Naive thymus-derived CD8-positive, alpha-beta T cell (primary cell): Measurements from ENCODE around the gene SCMH1. TPM values are rescaled to one million over a fixed set of nuclear protein-coding genes. Genes with fewer than 3 reads are reported as not detected.
"Not testable (repeated sequence)": the region's sequence is repeated elsewhere in the genome, so short reads cannot be mapped to it uniquely, and the experiment has no call there.

Experiments used
- ATAC-seq, 2 donors: fragments of 150-1000 bp; cut with Tn5 transposase in 1 of 2; sonication (Bioruptor Pico), chemical (Tn5 transposase) in 1 of 2; 1 replicate in 1 of 2; 2 replicates in 1 of 2; pipeline ENCODE4 v1.10.0; 2021; ENCODE audit warnings: mild to moderate bottlenecking in 2 of 2, moderate library complexity in 2 of 2
- POLR2A ChIA-PET: fragments of 350-600 bp; sonication (Branson Sonifier 250); formaldehyde crosslinking; loops from one replicate; lab custom pipeline; 2021; ENCODE audit warnings: antibody characterized with exemption; lab: Charles Lee
- DNase-seq, 10 donors: peaks; one replicate each; pipeline versions ENCODE4 v3.0.0 to v3.0.0-alpha.2; 2020 to 2022
- H3K27ac Mint-ChIP-seq, 10 donors: one replicate each; pipeline ENCODE4 v1.8.0; 2020 to 2022; ENCODE audit warnings: mild to moderate bottlenecking in 10 of 10, mixed read lengths in 10 of 10, moderate library complexity in 4 of 10, inconsistent platforms in 1 of 10
- H3K27me3 Mint-ChIP-seq, 5 donors: one replicate each; pipeline ENCODE4 v1.8.0; 2021 to 2022; ENCODE audit warnings: mixed read lengths in 5 of 5
- H3K36me3 Mint-ChIP-seq, 3 donors: one replicate each; pipeline ENCODE4 v1.8.0; 2020 to 2022; ENCODE audit warnings: mixed read lengths in 3 of 3, mild to moderate bottlenecking in 2 of 3, inconsistent platforms in 1 of 3
- H3K4me1 Mint-ChIP-seq, 4 donors: one replicate each; pipeline ENCODE4 v1.8.0; 2021 to 2022; ENCODE audit warnings: mixed read lengths in 4 of 4
- H3K4me3 Mint-ChIP-seq, 10 donors: one replicate each; pipeline ENCODE4 v1.8.0; 2020 to 2022; ENCODE audit warnings: mild to moderate bottlenecking in 10 of 10, mixed read lengths in 10 of 10, moderate library complexity in 6 of 10, inconsistent platforms in 1 of 10
- H3K9me3 Mint-ChIP-seq, 9 donors: one replicate each; pipeline ENCODE4 v1.8.0; 2020 to 2022; ENCODE audit warnings: mixed read lengths in 9 of 9, mild to moderate bottlenecking in 3 of 9, inconsistent platforms in 1 of 9, moderate library complexity in 1 of 9
- polyA plus RNA-seq, 3 donors: library from polyadenylated mRNA; unstranded; fragments of 300-500 nt; fragmentation: Illumina TruSeq; gene quantifications; one replicate each; pipeline ENCODE4 v1.2.3, GENCODE V29; 2021
- total RNA-seq, 8 experiments: library from RNA in 2 of 8; stranded (reverse) in 2 of 8; gene quantifications; one replicate each; pipeline ENCODE4 v1.2.3 and lab custom pipeline; 2021 to 2026

SCMH1 gene
- total and polyA plus RNA-seq, 5 experiments from 2014 or later, result 2.5 to 18.1 (median 7.3) TPM

DNA sequence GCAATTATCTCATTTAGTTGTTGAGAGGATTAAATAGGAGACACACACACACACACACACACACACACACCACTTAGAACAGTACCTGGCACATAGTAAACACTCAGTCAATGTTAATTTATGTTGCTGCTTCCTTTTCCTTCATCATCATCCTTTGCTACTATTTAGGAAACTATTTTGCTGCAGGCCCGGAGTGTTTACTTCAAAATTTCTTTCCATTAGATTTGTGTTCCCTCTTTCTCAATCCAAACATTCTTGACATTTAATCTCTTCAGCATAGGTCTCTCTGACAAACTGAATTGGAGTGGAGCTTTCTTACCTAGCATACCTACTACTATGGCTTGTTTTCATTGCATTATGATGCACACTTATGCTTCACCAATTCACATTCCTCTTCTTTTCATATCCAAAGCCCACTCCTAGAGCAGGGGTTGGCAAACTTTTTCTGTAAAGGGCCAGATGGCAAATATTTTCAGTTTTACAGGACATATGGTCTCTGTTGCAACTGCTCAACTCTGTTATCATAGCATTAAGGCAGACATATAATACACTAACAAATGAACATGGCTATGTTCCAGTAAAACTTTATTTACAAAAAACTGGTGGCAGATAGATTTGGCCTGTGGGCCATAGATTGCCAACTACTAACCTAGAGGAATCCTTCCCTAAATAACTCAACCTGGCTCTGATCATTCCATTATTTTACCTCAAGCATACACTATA, 49.5 kb downstream of the SCMH1 start:
- peaks cover 2 to 5% (median 3%) of the 10 kb centered on the region in 4 donors for H3K4me1 Mint-ChIP-seq

DNA sequence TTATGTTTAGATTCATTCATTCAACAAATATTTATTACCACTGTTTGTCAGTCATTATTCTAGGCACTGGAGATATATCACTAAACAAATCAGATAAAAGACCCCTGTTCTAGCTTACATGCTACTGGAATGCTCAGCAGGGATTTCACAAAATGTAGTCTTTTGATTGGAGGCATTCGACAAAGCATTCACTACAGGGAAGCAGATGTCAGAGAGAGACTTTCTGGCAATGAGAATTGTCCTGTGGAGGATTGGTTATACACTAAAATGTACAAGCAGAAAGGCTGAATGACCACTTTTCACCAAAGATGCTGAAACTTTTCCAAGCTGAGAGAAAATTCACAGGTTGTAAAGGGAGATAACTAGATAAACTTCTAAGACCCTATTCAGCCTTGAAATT, 57.7 kb downstream of the SCMH1 start:
- peaks cover 0 to 5% (median 0%) of the 10 kb centered on the region in 9 donors for H3K9me3 Mint-ChIP-seq
- DNase-seq, result no peak
- no peaks in the 10 kb centered on the region for H3K27me3 Mint-ChIP-seq
- H3K4me1 Mint-ChIP-seq, result peaks cover 0 to 10% (median 1%) of the 10 kb centered on the region in 4 donors
- H3K4me3 Mint-ChIP-seq, result no peak overlapping the region
- peaks cover 1 to 37% (median 23%) of the 10 kb centered on the region in 3 donors for H3K36me3 Mint-ChIP-seq
- POLR2A ChIA-PET, result no interaction called here
- H3K27ac Mint-ChIP-seq, result no peak overlapping the region
- ATAC-seq, result no peak

More for the DNA sequence above, 49.5 kb downstream of the SCMH1 start:
- H3K27ac Mint-ChIP-seq, result no peak overlapping the region
- POLR2A ChIA-PET, result no interaction called here
- no peak overlapping the region for H3K4me3 Mint-ChIP-seq
- ATAC-seq, result no peak
- DNase-seq, result no peak
- no peaks in the 10 kb centered on the region for H3K27me3 Mint-ChIP-seq
- H3K9me3 Mint-ChIP-seq, result peaks cover 0 to 6% (median 0%) of the 10 kb centered on the region in 9 donors
- peaks cover 0 to 13% (median 0%) of the 10 kb centered on the region in 3 donors for H3K36me3 Mint-ChIP-seq

DNA sequence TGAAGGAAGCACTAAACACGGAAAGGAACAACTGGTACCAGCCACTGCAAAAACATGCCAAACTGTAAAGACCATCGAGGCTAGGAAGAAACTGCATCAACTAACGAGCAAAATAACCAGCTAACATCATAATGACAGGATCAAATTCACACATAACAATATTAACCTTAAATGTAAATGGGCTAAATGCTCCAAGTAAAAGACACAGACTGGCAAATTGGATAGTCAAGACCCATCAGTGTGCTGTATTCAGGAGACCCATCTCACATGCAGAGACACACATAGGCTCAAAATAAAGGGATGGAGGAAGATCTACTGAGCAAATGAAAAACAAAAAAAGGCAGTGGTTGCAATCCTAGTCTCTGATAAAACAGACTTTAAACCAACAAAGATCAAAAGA, 63.9 kb downstream of the SCMH1 start:
- H3K27ac Mint-ChIP-seq, DNase-seq, H3K27me3 Mint-ChIP-seq, H3K4me1 Mint-ChIP-seq, ATAC-seq, POLR2A ChIA-PET, H3K4me3 Mint-ChIP-seq: not testable (repeated sequence)
- H3K36me3 Mint-ChIP-seq, result peaks cover 19 to 46% (median 45%) of the 10 kb centered on the region in 3 donors
- peaks cover 0 to 17% (median 8%) of the 10 kb centered on the region in 9 donors for H3K9me3 Mint-ChIP-seq

DNA sequence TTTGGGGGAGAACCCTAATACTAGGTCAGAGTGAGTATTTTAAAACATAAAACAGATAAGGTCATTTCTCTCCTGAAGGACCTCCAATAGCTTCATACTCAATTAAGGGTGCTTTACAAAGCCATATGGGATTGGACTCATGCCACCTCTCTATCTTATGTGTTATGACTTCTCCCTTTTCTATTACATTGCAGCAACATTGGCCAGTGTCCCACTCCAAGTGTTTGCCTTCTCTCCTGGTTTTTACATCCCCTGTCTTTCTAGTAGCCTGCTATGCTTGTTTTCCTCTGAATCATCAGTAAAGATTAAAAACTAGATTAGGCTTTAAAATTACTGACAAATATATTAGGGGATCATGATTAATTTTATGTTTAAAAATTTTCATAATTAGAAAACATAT, 66.6 kb downstream of the SCMH1 start:
- H3K4me3 Mint-ChIP-seq, result no peak overlapping the region
- ATAC-seq, result no peak
- peaks cover 0 to 18% (median 7%) of the 10 kb centered on the region in 9 donors for H3K9me3 Mint-ChIP-seq
- POLR2A ChIA-PET, result interaction anchor here (0.5 kb wide), 1 partner anchor 19 kb away, joined by 3 read pairs; no protein-coding TSS in a partner anchor
- H3K27me3 Mint-ChIP-seq, result no peaks in the 10 kb centered on the region
- H3K36me3 Mint-ChIP-seq, result peaks cover 32 to 44% (median 44%) of the 10 kb centered on the region in 3 donors
- DNase-seq, result no peak
- no peak overlapping the region for H3K27ac Mint-ChIP-seq
- H3K4me1 Mint-ChIP-seq, result peaks cover 0 to 24% (median 5%) of the 10 kb centered on the region in 4 donors

DNA sequence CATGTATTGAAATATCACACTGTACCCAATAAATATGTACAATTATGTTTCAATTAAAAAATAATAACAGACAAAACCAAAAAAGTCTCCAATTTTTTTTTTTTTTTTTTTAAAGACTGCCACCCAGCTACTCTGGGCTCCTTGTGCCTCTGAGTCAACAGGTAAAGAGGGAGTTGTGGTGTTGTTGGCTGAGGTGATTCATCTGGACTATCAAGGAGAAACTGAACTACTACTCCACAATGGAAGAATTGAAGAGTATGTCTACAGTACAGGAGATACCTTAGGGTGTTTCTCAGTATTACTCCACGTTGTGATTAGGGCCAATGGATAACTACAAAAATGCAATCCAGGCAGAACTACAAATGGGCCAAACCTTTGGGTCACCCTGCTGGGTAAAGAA, 67.9 kb downstream of the SCMH1 start:
- Mint-ChIP-seq H3K4me3 (no peak overlapping the region), H3K4me1 (peaks cover 0 to 26% (median 5%) of the 10 kb centered on the region in 4 donors)

DNA sequence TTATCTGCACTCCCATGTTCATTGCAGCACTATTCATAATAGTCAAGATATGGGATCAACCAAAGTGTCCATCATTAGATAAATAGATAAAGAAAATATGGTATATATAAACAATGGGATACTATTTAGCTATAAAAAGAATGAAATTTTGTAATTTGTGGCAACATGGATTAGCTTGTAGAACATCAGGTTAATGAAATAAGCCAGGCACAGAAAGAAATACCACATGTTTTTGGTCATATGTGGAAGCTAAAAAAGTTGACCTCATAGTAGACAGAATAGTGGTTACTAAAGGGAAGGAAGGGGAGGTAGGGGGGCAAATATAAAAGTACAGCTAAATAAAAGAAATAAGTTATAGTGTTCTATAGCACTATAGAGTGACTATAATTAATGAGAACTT, 68.5 kb downstream of the SCMH1 start:
- Mint-ChIP-seq H3K4me1 (peaks cover 0 to 26% (median 2%) of the 10 kb centered on the region in 4 donors), H3K27ac (no peak overlapping the region), H3K4me3 (no peak overlapping the region), H3K36me3 (peaks cover 27 to 43% (median 30%) of the 10 kb centered on the region in 3 donors), H3K9me3 (peaks cover 0 to 20% (median 7%) of the 10 kb centered on the region in 9 donors), H3K27me3 (no peaks in the 10 kb centered on the region)
- POLR2A ChIA-PET, result interaction anchor here (0.7 kb wide), 1 partner anchor 194 kb away, joined by 4 read pairs; no protein-coding TSS in a partner anchor
- DNase-seq, result no peak
- no peak for ATAC-seq

More for the DNA sequence above, 67.9 kb downstream of the SCMH1 start:
- peaks cover 30 to 44% (median 36%) of the 10 kb centered on the region in 3 donors for H3K36me3 Mint-ChIP-seq
- H3K27ac Mint-ChIP-seq, result no peak overlapping the region
- ATAC-seq (no peak), DNase-seq (no peak)
- peaks cover 0 to 20% (median 7%) of the 10 kb centered on the region in 9 donors for H3K9me3 Mint-ChIP-seq
- no peaks in the 10 kb centered on the region for H3K27me3 Mint-ChIP-seq
- POLR2A ChIA-PET, result interaction anchor here (0.7 kb wide), 1 partner anchor 194 kb away, joined by 4 read pairs; no protein-coding TSS in a partner anchor

DNA sequence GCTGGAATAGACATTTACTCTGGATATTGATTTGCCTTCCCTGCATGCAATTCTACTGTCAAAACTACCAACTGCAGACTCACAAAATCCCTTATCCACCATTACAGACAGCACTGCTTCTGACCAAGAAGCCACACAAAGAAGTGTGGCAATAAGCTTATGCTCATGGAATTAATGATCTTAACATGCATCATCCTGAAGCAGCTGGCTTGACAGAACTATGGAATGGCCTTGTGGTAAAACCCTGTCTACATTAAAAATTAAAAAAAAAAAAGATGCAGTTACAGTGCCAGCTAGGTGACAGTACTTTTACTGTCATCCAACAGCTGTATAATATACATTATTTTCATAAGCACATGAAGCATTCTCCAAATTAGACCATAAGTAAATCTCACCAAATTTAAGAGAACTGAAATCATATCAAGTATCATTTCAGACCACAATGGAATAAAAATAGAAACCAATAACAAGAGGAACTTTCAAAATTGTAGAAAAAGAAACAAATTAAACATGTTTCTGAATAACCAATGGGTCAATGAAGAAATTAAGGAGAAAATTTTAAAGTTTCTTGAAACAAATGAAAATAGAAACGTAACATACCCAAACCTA, 70.7 kb downstream of the SCMH1 start:
- ATAC-seq (no peak), DNase-seq (no peak)
- Mint-ChIP-seq H3K4me1 (peaks cover 0 to 26% (median 1%) of the 10 kb centered on the region in 4 donors), H3K27me3 (no peaks in the 10 kb centered on the region), H3K27ac (no peak overlapping the region), H3K9me3 (peaks cover 0 to 33% (median 22%) of the 10 kb centered on the region in 9 donors), H3K4me3 (no peak overlapping the region), H3K36me3 (peaks cover 21 to 50% (median 33%) of the 10 kb centered on the region in 3 donors)
- POLR2A ChIA-PET, result no interaction called here

DNA sequence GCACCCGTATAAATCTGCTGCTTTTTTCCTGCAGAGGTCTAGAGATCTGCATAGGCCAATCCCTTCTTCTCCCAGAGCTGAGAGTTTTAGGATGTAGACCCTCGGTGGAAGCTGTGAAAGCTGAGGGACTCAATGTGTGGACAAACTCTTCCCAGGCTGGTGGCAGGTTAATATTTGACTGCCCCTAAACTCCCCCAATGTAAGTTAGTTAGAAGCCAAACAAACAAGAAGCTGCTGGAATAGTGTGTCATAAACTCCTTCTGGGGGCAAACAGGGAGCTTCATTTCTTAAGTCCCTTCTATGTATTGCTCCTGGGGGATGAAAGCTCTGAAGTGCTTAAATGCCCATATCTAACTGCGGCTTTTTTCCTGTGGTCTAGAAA, 72.3 kb downstream of the SCMH1 start:
- H3K27ac Mint-ChIP-seq, result no peak overlapping the region
- H3K36me3 Mint-ChIP-seq, result peaks cover 13 to 47% (median 33%) of the 10 kb centered on the region in 3 donors
- POLR2A ChIA-PET, result no interaction called here
- no peaks in the 10 kb centered on the region for H3K27me3 Mint-ChIP-seq
- H3K4me3 Mint-ChIP-seq, result no peak overlapping the region
- no peak for DNase-seq
- H3K4me1 Mint-ChIP-seq, result peaks cover 0 to 26% (median 1%) of the 10 kb centered on the region in 4 donors
- no peak for ATAC-seq
- H3K9me3 Mint-ChIP-seq, result peaks cover 0 to 35% (median 19%) of the 10 kb centered on the region in 9 donors

DNA sequence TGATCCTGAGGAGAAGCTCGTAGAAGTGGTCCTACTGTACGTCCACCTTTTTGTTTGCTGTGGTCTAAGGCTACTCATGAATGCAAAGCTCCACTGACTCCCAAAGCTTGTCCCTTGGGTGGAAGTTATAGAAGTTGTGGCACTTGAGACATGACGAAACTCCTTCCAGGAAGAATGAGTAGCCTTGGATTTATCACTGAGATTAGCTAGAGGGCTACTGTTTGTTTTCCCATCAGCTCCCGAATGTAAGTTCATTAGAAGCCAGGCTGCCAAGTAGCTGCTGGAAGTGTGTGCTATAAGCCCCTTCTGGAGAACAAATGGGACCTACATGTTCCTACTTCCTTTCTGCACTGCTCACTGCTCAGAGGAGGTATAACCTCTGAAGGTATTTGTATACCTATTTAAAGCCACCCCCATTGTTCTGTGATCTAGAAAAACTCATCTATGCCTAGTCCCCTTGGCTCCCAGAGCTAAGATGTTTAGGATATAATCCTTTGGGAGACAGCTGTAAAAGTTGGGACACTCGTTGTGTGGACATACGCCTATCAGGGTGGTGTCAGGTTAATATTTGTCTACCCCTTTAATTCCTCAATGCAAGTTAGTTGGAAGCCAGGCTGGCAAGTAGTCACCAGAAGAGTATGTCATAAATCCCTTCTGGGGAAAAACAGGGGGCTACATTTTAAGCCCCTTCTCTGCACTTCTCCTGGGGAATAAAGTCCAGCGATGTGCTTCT, 72.9 kb downstream of the SCMH1 start:
- Mint-ChIP-seq H3K4me3 (no peak overlapping the region), H3K4me1 (peaks cover 0 to 26% (median 1%) of the 10 kb centered on the region in 4 donors), H3K27ac (no peak overlapping the region), H3K27me3 (no peaks in the 10 kb centered on the region), H3K36me3 (peaks cover 14 to 47% (median 33%) of the 10 kb centered on the region in 3 donors), H3K9me3 (peaks cover 0 to 35% (median 19%) of the 10 kb centered on the region in 9 donors)
- ATAC-seq, result no peak
- POLR2A ChIA-PET, result no interaction called here
- no peak for DNase-seq

DNA sequence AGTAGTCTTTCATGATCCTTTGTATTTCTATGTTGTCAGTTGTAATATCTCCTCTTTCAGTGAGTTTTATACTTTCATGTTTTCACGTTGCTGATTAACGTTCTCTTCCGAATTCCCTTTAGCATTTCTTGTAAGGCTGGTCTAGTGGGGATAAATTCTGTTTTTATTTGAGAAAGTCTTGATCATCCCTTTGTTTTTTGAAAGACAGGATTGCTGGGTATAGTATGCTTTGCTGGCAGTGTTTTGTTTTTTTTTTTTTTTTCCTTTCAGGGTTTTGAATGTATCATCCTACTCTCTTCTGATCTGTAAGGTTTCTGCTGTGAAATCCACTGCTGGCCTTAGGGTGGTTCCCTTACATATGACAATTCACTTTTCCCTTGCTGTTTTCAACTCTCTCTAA, 74.4 kb downstream of the SCMH1 start:
- Mint-ChIP-seq H3K4me3 (no peak overlapping the region), H3K9me3 (peaks cover 0 to 35% (median 19%) of the 10 kb centered on the region in 9 donors), H3K36me3 (peaks cover 15 to 50% (median 26%) of the 10 kb centered on the region in 3 donors), H3K27me3 (no peaks in the 10 kb centered on the region), H3K4me1 (peaks cover 0 to 18% (median 1%) of the 10 kb centered on the region in 4 donors), H3K27ac (no peak overlapping the region)
- POLR2A ChIA-PET, result no interaction called here
- DNase-seq (no peak), ATAC-seq (no peak)

DNA sequence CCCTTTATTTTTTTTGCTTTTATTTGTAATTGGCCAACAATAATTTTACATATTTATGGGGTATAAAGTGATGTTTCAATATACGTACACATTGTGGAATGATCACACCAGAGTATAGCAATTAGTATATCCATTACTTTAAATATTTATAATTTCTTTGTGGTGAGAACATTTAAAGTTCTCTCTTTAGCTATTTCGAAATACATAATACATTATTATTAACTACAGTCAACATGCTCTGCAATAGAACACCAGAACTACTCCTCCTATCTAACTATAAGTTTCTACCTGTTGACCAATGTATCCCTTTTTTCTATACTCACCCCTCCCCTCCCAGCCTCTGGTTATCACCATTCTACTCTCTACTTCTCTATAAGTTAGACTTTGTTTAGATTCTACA, 77.4 kb downstream of the SCMH1 start:
- Mint-ChIP-seq H3K36me3 (peaks cover 16 to 32% (median 17%) of the 10 kb centered on the region in 3 donors), H3K9me3 (peaks cover 0 to 30% (median 16%) of the 10 kb centered on the region in 9 donors), H3K27me3 (no peaks in the 10 kb centered on the region), H3K27ac (no peak overlapping the region), H3K4me1 (no peaks in the 10 kb centered on the region), H3K4me3 (no peak overlapping the region)
- DNase-seq (no peak), ATAC-seq (no peak)
- POLR2A ChIA-PET, result no interaction called here

DNA sequence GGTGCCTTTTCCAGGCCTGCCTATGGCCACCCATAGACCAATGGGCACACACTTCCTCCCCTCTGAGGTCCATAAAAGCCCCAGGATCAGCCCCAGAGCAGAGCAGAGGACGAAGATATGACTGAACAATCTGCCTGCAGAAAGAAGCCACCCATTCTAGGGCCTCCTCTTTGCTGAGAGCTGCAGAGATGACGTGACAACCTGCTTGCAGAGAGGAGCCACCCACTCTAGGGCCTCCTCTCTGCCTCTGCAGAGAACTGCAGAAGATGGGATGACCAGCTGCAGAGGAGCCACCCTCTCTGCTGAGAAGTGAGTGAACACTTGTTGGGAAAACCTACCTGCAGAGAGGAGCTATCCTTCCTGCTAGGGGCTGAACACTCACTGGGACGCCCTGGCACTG, 79.7 kb downstream of the SCMH1 start:
- Mint-ChIP-seq H3K27ac (no peak overlapping the region), H3K4me3 (no peak overlapping the region), H3K9me3 (peaks cover 0 to 15% (median 5%) of the 10 kb centered on the region in 9 donors), H3K27me3 (no peaks in the 10 kb centered on the region), H3K36me3 (peaks cover 2 to 32% (median 28%) of the 10 kb centered on the region in 3 donors), H3K4me1 (no peaks in the 10 kb centered on the region)
- DNase-seq (no peak), ATAC-seq (no peak)
- POLR2A ChIA-PET, result no interaction called here
